Measurements from ENCODE around the gene PTPN14.
A peak's percentile ranks its signal among the peaks of the same experiment; 100 is the strongest.

PTPN14 gene

DNA sequence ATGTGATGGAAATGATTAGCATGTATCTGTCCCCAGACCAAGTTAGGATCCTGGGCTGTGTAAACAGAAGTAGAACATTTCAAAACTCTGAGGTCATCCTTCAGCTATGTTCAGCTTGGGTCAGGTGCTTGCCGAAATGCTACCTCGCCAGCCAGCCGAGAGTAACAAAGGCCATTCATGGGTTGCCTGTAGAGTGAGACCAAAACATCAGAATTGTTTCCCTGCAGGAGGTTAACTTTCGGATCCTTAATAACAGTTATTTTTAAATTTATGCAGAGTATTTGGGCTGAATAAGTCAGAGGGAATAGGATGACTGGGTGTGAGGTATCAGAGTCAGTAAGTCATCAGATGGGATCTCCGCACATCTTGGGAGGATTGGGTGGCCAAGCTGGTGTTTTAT, 234.8 kb downstream of the PTPN14 start:
- no peak for DNase-seq

GRCh38 chr1:214314178-214314843, 237.1 kb downstream of the PTPN14 start:
- no peak for DNase-seq

DNA sequence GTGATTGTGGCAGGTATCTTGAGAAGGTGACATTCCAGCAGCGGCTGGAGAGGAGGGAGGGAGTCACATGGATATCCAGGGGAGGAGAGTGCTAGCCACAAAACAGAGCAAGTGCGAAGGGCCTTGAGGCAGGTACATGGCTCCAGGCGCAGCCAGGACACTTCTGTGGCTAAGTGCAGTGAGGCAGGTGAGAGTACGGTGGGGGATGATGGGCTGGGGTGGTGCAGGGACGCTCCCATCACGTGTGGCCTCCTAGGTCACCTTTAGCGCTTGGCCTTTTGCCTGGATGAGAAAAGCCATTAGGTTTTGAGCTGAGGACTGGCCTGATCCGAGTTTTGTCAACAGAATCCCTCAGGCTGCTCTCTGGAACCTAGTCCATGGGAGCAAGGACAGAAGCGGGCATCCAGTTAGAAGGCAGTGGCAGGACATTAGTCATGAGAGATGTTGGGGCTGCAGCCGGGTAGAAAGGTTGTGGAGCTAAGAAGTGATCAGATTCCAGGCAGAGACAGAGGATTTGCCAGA, 238.8 kb downstream of the PTPN14 start:
- no peak for DNase-seq

DNA sequence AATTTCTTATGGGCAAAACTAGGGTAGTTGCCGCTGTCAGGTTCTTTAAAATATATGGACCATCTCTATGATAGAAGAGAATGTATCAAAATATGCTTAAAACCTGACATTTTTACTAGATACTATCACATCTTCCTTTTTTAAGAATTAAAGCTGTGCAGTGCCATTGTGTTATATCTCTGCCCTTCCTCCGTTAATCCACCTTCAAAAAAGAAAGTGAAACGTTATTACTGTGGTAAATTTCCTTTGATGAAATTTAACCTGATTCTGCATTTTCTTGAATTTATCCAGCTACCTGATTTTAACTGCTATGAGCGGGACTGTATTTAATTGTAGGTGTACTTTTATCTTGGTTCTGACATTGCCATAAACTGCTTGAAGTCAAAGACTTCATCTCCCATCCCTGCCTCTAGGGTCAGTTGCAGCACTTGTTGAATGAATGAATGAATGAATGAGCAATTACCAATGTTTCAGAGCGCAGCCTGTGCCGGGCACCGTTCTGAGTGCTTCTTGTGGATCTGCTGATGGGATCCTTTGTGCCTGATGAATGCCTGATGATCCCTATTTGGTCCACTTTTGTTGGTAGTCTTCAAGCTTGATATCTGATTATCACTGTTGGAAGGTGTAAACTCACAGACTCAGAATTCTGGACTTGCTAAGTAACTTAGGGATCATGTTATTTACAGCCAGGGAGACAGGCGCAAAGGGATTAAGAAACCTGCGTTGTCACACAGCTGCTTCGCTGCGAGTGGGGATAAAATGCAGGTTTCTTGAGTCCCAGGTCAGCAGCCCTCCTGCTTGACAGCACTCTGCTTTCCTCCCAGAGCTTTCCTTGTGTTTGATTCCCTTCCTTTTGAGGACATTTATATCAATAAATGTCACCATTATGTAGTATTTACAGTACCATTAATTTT, 240.4 kb downstream of the PTPN14 start:
- no peak for DNase-seq

DNA sequence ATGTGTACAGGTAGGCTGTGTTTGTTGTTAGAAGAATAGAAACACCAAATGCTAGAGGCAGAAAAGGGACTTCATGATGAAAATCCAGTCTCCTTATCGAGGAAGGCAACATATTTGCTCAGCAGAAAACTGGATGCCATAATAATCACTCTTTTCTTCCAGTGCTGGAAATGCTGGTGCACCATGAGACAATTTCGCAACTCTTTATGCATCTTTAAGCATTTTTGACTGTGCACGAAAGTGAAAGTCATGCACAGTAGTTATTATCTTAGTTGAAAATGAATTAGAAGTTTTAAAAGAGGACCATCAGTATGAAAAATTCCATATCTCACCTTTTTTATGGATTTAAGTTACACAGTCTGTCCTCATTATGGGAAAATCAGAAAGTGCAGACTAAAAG, 241.4 kb downstream of the PTPN14 start:
- DNase-seq, result no peak

DNA sequence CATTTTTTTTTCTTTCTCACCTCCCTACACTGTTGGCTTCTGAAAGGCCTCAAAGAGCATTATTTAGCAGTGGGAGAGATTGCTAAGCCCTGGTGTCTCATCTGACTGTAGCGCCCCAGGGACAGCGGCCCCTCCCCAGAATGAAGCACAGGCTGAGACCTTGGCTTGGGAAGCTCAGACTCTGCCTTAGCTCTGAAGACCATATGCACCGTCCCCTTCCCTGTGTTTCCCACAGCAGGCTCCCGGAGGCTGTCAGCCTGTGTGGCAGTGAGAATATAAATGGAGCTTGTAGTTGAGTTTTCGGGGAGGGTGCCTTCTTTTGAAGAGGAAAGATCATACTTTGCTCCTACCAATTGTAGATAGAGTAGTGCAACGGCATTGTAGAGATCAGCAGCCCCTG, 245.1 kb downstream of the PTPN14 start:
- no peak for DNase-seq

GRCh38 chr1:214305164-214305751, 246.1 kb downstream of the PTPN14 start:
- DNase-seq, result no peak

DNA sequence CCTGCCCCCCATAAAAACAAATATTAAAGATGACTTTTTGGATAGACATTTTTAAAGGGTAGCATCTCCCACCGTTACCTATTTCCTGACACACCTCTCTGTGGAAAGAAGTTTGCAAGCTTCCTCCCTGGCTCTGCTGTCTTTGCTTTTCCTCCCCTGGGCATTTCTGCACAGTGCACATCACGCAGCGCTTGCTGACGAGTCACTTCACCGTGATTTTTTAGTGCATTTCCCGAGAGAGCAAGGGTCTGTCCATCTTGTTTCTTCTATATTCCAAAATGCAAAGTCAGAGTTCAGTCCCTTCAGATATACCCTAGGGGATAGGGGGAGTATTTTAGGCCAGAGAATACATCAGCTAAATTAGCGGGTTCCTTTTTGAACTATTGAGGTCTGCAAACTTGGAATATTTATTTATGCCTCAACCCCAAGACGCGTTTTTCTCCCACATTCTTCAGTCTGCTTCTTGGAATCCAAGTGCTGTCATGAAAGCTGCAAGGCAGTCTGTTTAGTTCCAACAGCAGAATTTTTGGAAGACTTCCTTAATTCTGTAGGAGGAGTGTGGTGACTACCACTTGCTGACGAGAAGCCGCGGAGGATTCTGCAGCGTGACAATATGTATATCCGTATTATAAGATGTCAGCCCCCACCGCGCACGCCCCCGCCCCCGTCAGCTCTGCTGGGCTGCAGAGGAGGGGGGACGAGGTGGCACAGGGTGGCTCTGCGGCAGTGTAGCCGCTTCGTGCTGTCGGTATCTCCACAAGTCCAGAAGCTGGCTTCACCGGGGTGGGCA, 248.1 kb downstream of the PTPN14 start:
- DNase-seq, result peak in 22 of 56 donors; percentile 2 to 37 (median 10)

- no peak for DNase-seq
Observed at GRCh38 chr1:214301526-214301925, 249.9 kb downstream of the PTPN14 start.

DNA sequence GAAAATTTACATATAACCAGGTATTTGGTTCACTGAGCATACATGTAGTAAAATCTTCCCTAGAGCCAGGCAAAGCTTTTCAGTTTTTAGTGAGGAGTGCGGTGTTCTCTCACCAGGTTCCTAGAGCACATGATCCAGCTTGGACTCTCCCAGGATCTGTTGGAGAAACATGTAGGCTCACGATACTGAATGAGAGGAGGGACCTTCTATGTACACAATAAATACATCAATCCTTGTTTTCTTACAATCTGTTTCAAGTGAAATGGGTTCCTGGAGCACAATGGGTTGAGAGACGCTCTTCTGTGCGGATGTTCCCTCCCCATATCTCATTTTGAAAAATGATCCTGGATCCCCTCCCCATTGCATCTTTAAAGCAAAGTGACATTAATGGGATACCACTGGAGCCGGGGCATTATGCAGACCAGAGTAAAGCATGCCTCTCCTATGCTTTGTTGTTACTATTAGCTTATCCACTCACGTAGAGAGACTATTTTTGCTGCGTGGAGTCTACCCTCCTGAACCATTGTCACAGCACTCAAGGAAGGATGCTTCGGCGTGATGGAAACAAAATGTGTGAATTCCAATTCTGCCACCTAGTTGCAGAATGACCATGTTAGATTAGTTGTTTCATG, 251.1 kb downstream of the PTPN14 start:
- no peak for DNase-seq
